HG03432 (cell line): ENCODE data around the gene DNALI1.
"Not testable (repeated sequence)": the region's sequence is repeated elsewhere in the genome, so short reads cannot be mapped to it uniquely, and the experiment has no call there.

Experiments used
- ATAC-seq: cut with Tn5 transposase; IDR thresholded peaks from one replicate; pipeline ENCODE4 v1.9.1; 2021; ENCODE audit warnings: mild to moderate bottlenecking, moderate library complexity; ENCODE audit not compliant: unreplicated experiment

Gene DNALI1

GRCh38 chr1:37553927-37554808 lies 2.6 kb upstream of the DNALI1 start, which contains the start of gene SNIP1:
TSS of gene SNIP1 (minus strand) at chr1:37554293. CDS start at chr1:37554229, 64 bp downstream.
- peak; percentile 81 for ATAC-seq

GRCh38 chr1:37557402-37557801 lies 662 bp downstream of the DNALI1 start:
- ATAC-seq: no peak

GRCh38 chr1:37558411-37558810 lies 1.7 kb downstream of the DNALI1 start:
- no peak for ATAC-seq

- no peak for ATAC-seq
Observed at GRCh38 chr1:37559080-37559479, 2.3 kb downstream of the DNALI1 start.

- not testable (repeated sequence) for ATAC-seq
Observed at GRCh38 chr1:37559957-37560379, 3.2 kb downstream of the DNALI1 start.

GRCh38 chr1:37560401-37561132 lies 3.8 kb downstream of the DNALI1 start:
- ATAC-seq: no peak

GRCh38 chr1:37561133-37562132 lies 4.7 kb downstream of the DNALI1 start:
- ATAC-seq: no peak

GRCh38 chr1:37562984-37563383 lies 6.2 kb downstream of the DNALI1 start:
- ATAC-seq: no peak

- no peak for ATAC-seq
Observed at GRCh38 chr1:37564892-37565291, 8.2 kb downstream of the DNALI1 start.

- ATAC-seq: no peak
Observed at GRCh38 chr1:37567023-37567422, 10.3 kb downstream of the DNALI1 start.

GRCh38 chr1:37570528-37571334 lies 14.0 kb downstream of the DNALI1 start:
- ATAC-seq: no peak

GRCh38 chr1:37574834-37575480 lies 18.2 kb downstream of the DNALI1 start:
- no peak for ATAC-seq

- no peak for ATAC-seq
Observed at GRCh38 chr1:37575692-37576091, 19.0 kb downstream of the DNALI1 start.

GRCh38 chr1:37584544-37584943 lies 27.8 kb downstream of the DNALI1 start:
- not testable (repeated sequence) for ATAC-seq

- no peak for ATAC-seq
Observed at GRCh38 chr1:37588939-37589338, 32.2 kb downstream of the DNALI1 start.

GRCh38 chr1:37593726-37594125 lies 37.0 kb downstream of the DNALI1 start:
- ATAC-seq: no peak

- ATAC-seq: peak; percentile 99
Observed at GRCh38 chr1:37595440-37596181, 38.9 kb downstream of the DNALI1 start, which contains the start of gene GNL2. TSS of gene GNL2 (minus strand) at chr1:37595937. CDS start at chr1:37595822, 115 bp downstream.

GRCh38 chr1:37596182-37596667 lies 39.5 kb downstream of the DNALI1 start:
- ATAC-seq: no peak
